LHCN-M2 (cell line): ENCODE data around the gene MRS2. TPM values are rescaled to one million over a fixed set of nuclear protein-coding genes. Genes with fewer than 3 reads are reported as not detected.
A peak's percentile ranks its signal among the peaks of the same experiment; 100 is the strongest.

Experiments
- DNase-seq: peaks from one replicate; pipeline ENCODE4 v3.0.0-alpha.2; 2012; ENCODE audit warnings: low read depth
- total RNA-seq: library from RNA; depleted of rRNA; stranded (reverse); fragments of >200 nt; gene quantifications from 2 replicates; pipeline ENCODE4 v1.2.3, GENCODE V29; 2014

MRS2 gene
- total RNA-seq, 1 experiment from 2014 or later, result 25.4 TPM

DNA sequence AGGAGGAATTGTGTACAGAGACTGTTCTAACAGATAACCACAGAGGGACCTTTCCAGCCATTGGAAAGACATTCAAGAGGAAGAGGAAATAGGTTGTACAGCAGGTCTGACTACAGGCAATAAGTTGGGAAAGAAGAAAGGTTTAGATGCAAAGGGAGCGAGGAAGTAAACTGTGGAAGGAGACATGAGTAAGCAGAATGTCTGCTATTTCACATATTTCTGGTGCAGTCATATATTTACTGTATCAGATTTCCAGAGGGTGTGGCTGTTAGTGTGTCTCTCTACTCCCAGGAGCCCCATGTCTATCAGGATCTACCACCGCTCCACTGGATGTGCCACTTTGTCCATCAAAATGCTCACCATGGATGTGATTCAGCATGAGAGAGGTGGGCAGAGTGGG is 25.9 kb downstream of the MRS2 start:
- peak; percentile 52 for DNase-seq

DNA sequence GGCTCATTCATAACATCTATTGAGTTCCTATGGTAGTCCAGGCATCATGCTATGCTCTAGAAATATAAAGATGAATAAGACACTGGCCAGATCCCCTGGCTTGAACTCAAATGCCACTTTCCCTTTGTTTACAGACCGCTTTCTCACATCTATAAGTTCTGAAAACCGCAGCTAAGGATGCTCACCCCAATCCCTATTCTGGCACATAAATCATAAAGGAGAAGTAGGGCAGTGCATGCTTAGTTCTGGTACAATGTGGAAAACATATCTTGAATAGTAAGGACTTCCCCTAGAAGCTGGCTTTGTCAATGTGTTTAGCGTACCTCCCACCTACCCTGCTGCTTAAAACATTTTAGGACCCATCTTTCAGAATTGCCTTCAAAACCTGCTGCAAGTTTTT is 26.4 kb downstream of the MRS2 start:
- no peak for DNase-seq

DNA sequence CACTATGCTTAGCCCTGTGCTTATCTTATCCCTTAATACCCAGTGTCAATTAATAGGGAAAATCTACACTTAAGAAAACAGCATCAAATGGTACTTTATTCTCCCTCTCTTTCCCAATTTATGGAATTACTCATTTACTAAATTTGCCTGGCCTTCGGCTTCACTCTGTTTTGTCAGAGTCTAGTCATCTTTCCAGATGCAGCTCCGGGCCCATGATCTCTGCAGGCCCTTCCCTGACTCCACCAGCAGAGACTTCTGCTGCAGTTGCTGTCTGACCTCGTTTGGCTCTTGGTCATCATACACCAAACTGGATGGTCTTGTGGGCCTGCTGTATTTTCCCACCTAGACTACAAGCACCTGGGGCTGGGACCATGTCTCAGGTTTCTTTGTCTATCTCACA is 27.4 kb downstream of the MRS2 start:
- peak; percentile 21 for DNase-seq

DNA sequence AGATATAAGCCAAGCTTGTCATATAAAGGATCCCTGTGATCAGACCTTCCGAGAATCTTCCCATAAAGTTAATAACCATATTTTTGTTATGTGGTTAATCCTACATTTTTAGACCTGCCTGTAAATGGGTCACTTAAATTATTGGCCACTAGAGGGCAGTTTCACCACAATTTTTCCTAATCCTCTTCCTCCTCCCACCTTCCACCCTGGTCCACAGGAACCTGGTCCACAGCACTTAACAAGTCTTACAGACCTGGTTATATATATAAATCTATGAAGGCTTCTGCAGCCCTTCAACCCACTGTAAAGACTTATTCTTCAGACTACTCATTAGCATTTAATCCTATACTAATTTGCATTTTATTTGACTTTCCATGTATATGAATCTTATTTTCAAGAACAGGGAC is 28.3 kb downstream of the MRS2 start:
- DNase-seq, result peak; percentile 44

DNA sequence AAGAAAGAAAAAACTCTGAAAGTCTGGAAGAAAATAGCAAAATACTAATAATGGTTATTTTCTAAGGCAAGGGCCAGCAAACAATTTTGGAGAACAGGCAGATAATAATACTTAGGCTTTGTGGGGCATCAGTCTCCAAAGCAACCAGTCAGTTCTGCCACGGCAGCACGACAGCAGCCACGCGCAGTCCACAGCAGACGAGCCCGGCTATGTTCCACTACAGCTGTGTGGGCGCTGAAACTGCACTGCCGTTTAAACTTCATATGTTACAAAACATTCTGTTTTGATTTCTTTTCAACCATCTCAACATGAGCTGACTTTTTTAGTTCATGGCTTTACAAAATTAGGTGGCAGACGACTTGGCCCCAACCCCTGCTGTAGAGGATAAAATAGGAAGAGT is 29.9 kb downstream of the MRS2 start:
- DNase-seq, result no peak

DNA sequence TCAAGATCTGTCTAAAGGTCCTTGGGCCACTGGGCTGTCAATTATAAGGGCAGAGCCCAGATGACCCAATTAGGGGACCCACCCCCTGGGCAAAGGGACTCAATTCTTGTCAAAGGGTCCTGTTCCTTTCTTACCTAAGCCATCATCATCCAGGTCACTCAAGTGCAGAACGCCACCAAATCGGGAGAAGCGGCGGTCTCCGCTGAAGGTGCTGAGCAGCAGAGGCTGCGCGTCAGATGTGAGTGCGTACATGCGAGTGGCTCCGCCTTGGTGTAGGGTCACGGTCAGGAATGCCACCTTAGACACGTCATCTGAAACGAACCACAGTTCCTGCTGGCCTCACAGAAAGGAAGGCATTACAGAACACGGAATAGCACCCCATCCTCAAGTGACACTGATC is 34.2 kb downstream of the MRS2 start:
- no peak for DNase-seq

DNA sequence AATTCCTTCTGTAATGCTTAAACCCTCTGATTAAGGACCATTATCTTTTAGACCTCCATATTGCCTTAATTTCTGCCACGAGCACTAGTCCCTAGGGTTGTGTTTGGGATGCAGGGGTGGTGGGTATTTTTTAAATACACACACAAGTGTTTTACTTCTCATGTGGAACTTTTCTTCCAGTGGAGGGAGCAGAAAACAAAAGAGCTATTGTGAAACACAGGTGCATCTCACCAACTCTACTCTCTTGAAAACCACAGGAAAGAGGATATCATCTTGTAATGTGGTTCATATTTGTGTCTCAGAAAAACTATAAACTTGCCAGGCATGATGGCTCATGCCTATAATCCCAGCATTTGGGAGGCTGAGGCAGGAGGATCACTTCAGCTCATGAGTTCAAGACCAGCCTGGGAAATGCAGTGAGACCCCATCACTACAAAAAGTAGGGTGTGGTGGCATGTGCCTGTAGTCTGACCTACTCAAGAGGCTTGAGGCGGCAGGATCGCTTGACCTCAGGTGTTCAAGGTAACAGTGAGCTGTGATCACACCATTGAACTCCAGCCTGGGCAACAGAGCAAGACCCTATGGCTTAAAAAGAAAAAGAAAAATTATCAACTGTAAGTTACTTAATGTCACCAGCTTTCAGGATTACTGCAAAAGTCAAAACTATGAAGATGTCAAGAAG is 37.3 kb downstream of the MRS2 start:
- no peak for DNase-seq

DNA sequence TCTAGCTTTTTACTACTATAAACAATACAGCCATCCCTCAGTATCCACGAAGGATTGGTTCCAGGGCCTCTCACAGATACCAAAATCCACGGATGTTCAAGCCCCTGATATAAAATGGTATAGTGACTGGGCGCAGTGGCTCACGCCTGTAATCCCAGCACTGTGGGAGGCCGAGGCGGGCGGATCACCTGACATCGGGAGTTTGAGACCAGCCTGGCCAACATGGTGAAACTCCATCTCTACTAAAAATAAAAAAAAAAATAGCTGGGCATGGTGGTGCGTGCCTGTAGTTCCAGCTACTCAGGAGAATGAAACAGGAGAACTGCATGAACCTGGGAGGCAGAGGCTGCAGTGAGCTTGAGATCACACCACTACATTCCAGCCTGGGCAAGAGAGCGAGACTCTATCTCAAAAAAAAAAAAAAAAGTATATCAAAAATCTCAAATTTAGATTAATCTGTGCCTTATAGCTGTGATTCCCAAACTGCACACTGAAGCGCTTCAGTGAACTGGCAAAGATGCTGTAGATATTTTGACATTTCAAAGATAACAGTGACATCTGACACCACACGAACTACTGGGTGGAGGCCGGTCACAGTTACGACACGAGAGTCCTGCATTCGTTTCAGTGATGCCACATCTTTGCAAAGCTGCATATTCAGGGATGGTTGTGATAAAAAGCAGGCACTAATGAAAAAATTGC is 38.3 kb downstream of the MRS2 start:
- no peak for DNase-seq

DNA sequence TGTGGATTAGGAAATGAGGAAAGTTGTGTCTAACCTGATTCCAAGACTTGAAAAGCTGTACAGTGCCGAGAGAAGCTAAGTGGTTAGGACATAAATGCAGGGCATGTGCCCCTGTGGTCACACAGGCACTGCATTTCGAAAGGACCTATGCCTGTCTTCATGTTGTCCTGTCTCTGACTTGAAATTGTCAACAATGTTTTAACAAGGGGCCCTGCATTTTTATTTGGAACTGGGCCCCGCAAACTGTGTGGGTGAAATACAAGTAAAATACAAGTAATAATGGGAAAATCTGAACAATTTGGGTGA is 38.8 kb downstream of the MRS2 start:
- DNase-seq, result no peak

DNA sequence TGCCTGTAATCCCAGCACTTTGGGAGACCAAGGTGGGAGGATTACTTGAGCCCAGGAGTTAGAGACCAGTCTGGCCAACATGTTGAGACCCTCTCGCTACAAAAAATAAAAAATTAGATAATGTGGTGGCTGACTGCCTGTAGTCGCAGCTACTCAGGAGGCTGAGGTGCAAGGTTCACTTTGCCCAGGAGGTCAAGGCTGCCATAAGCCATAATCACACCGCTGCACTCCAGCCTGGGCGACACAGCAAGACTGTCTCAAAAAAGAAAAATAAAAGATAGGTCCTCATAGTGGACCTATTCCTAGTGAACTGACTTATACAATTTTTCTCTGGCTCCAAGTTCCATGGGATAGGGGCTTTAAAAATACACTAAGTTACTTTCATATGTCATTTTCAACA is 41.9 kb downstream of the MRS2 start:
- no peak for DNase-seq

DNA sequence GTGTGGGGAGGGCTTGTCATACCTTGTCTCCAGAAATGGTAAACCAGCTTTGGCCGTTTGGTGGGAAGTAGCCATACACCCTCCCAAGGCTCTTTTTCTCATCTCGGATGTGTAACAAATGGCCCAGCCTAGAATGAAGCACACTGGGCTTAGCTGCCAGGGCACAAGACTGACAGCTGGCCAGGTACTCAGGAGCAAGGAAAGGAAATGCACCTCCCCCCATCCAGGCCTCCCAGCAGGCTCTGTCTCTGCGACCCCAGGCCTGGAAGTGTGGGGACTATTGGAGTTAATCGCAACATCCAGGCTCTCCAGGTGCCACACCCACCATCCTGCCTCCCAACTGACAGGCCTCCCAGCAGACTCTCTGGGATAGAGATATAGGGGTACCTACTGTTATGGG is 43.0 kb downstream of the MRS2 start:
- no peak for DNase-seq

DNA sequence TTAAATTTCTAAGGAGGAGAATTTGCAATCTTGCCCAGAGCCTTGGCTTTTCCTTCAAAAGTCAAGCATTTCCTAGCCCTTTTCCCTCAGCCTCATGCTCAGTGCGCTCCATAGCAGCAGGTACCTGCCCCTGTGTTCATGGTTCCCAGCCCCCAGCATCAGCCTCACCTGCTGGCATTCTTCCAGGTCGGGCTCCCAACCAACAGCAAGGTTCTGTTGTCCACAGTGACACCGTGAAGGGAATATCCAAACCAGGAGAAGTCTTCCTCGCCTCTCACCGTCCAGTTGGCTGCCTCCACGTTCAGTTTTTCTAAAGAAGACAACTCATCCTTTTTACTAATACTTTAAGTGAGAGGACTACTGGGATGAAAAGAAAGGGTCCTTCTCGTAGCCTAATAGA is 43.9 kb downstream of the MRS2 start:
- DNase-seq, result no peak

DNA sequence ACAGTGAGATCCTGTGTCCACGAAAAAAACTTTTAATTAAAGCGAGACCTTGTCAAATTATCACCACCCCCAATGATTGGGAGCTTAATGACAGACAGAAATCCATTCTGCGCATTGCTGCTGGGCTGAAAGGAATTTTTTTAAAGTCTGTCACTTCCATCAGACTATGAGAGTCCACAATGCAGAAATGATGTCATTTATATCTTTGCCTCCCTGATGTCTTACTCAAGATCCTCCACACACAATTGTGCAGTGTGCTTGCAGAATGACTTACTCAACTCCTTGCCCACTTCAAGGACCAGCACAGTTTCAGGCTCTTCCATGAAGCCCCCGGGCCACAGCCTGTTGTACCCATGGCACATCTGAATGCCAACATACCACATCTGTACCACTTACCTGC is 45.7 kb downstream of the MRS2 start:
- no peak for DNase-seq

DNA sequence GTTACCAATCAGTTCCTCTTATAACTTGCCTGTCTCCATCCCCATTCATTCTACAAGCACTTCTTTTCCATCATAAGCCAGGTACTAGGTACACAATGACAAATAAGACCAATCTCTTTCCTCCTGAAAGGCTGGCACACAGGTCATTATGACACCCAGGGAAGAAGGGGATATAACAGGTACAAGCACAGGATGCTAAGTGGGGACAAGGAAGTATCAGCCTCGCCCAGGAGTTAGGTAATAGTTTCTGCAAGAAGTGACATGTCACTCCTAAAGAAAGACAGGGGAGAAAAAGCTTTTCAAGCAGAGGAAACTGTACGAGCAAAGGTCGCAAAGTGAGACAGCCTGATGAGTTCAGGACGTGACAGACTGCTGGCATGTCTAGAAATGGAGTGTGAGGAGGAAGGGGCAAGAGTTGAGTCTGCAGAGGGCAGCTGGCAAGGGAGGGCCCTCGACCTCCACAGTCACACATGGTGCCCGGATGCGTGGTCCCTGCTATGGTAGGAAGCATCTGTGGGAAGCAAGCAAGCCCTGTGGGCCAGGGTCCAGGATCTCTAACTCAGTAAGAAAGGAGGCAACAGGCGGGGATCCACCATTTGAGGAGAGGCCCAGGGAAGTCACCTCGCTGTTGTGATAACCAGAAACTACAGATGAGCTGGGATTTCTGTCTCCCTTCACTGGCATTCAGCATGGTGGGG is 46.2 kb downstream of the MRS2 start:
- DNase-seq, result no peak

DNA sequence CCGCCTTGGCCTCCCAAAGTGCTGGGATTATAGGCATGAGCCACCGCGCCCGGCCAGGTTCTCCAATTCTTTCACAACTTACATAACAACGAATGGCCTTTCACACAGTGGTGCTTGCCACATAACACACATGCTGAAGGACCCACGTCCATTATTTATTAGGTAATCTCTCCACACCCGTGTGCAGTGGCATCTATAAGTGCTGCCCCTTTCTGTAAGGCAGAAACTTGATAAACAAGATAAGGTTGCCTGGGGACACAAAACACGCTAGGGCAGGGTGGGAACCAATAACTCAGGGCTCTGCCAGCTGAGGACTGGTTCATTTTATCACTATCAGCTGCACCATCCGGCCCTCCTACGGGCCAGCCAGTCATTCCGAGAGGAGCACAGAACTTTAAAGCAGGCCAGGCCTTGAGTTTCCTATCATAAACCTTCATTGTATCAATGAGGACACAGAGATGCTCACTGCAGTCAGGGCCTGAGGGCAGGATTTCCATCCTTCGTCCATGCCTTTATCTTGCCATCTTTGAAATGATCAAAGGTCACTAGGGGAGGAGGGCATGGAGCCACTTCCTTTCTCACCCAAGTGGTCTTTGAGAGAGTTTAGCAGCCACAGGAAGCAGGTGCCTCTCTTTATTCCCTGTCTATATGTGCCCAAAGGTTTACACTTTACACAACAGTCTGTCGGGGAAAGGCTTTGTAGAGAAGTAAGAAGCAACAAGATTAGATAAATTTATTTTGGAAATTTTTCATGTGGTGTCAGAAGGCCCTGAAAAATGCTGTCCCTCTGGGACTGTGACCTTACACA is 49.0 kb downstream of the MRS2 start:
- DNase-seq, result no peak

DNA sequence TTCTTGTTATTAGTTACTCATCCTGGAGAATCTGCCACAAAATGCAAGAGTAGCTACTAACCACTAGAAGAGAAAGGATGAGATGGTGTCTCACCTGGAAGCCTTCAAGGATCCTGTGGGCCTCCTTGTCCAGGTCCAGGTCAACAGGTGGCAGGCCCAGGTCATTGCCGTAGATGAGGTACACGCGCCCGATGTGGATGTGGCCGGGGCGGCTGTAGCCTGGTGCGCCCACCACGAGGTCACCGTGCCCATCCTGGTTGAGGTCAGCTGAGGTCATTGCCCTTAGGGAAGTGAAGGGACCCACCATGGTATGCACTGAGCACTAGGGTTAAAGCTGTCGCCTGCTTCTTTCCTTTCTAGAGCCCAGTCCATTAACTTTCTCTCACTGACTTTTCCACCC is 51.2 kb downstream of the MRS2 start:
- no peak for DNase-seq

DNA sequence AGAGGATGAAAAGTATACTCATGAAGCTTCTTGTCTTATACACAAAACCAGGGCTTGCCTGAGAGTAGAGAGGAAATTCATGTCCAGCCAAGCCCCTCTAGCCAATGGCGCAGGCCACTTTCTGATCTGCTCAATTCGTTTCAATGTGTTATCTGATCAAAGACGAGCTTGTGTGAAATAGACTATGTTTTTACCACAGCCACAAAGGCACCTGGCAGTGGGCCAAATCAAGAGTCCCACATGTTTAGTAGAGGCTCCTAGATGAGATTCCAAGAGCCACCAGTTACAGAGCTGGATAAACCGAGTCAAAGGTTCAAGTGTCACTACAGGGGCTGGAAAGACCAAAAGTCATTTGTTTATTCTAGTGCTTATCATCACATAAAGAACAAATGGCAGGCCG is 51.7 kb downstream of the MRS2 start:
- no peak for DNase-seq

DNA sequence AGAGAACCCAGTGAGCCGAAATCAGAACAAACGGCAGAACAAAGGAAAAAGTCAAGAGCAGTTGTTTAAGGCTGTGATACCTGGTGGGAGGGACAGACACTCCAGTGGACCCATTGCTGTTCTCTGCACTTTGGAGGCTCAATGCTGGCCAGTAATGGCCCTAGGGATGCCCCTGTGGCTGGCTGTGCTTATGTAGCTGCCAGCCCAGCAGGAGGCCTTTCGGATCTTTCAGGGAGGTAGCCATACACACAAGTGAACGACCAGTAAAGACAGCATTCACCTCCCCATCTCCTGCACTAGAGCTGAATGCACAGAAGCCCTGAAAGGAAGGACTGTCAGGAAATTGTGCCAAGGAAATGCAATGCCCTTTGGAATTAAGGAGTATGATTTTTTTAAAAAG is 52.3 kb downstream of the MRS2 start:
- no peak for DNase-seq

DNA sequence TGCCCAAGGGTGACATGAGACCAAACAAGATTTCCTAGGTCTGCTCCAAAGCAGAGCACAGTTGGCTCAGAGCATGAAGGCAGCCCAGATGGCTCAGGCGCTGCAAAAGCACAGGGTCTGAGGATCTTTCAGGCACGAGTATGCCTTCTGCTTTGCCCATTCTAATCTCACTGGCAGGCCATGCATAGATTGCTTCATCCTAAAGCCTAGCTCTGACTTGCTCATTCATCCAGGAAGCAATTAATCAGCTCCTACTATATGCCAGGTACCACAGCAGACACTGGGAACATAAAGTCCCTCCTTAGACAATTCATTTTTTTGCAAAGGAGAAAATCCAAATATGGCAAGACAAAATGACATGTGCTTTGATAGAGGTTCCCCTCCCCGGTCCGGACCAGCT is 55.4 kb downstream of the MRS2 start:
- DNase-seq, result no peak

DNA sequence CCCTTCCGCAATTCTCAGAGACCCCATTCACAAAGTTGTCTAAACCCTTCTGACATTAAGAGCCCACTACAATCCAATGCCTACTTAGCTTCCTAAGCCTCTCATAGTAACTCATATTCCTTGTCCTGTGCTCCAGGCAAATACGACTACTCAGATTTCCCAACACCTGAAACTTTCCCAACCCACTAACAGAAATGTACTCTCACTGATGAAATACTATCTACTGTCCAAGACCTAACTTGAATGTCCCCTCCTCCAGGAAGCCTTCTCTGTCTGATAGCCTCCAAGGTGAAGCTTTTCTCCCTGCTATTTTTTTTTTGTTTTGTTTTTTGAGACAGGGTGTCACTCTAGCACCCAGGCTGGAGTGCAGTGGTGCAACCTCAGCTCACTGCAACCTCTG is 56.2 kb downstream of the MRS2 start:
- DNase-seq, result no peak

DNA sequence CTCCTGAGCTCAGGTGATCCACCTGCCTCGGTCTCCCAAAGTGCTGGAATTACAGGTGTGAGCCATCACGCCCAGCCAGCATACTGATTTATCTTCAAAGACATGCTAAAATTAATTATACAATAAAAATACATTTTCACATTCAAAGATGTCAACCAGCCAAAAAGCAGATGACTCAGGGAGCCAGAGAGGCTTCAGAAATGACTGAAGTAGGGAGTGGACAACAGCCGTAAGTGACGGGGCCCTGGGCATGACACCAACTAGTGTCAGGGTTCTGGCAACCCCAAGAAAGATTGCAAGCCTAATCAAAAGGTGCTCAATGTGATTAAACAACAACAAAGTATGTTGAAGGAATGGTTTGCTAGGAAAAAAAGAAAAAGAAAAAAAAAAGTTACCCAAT is 58.2 kb downstream of the MRS2 start:
- DNase-seq, result no peak

DNA sequence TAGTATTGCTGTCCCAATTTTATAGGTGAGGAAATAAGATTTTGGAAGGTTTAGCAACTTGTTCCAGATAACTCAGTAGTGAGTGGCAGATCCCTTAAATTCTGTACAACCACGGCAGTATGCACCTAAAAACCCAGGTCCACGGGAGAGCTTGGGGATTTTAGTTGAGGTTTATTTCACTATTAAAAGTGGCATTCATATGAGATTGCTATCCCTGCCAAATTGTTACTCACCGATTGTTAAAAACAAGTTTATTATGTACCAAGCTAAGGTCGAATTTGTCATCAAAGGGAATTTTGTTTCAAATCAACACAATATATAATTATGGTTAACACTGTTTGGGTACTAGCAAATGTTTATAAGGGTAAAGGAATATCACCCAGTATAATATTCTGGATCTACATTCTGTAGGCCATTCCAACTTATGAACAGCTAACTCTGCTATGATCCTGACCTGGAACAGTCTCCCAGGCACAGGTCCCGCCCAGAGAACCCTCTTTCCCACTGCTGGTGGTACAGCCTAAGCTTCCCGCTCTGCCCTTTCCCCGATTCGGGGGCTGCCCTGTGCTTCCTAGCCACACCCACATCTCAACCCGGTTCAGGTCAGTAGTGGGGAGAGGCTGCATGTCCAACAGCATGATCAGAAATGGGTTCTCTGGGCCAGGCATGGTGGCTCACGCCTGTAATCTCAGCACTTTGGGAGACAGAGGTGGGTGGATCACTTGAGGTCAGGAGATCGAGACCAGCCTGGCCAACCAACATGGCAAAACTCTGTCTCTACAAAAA is 61.7 kb downstream of the MRS2 start:
- DNase-seq, result no peak
